Measurements from ENCODE around the gene HSPA9.

The HSPA9 gene

DNA sequence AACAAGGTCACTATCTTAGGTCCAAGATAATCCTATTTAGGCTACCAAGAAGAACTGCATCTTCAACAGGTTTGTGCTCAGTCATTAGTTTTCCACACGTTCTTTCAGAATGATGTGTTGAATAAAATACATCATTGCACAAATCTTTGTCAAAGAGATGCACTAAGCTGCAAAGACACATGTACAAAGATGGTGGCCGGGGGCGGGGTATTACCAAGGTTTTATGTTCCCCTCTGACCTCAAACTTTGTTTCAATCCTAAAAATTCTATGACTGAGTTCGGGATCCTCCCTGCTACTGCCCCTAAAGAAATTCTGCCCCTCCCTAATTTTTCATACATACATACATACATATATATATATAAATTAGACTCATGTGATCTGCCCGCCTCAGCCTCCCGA lies 14.2 kb downstream of the HSPA9 start:
- no peak for DNase-seq (ENCODE audit: low spot score)

DNA sequence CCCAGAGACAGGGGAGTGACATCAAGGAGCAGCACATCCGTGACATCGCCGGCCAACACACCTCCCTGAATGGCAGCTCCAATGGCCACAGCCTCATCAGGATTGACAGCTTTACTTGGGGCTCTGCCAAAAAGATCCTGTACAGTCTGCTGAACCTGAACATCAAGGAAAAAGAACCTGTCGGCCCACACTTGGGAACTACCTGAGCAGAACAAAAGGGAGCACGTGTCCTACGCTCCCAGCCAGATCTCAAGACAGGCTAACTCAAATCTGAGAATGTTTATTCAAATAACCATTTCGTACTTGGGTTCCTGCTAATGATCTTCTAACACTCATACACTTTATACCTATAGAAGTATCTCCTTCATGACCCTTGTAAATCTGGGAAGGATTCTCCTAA lies 15.3 kb downstream of the HSPA9 start:
- DNase-seq (ENCODE audit: low spot score): no peak

DNA sequence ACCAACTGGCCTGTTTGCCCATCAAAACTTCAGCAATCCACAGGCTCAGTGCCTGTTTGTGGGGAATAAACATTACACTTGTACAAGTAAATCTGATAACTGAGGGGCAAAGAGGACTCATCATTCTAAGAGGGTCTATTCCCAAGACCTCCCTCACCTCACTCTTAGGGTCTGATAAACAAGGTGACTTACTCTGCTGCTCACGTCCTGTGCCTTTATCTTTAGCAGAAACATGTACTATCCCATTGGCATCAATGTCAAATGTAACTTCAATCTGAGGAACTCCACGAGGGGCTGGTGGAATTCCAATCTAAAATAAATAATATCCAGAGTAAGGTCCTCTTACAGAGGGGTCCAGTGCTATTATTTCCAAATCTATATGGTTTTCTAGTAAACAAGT lies 17.5 kb downstream of the HSPA9 start:
- no peak for DNase-seq (ENCODE audit: low spot score)

DNA sequence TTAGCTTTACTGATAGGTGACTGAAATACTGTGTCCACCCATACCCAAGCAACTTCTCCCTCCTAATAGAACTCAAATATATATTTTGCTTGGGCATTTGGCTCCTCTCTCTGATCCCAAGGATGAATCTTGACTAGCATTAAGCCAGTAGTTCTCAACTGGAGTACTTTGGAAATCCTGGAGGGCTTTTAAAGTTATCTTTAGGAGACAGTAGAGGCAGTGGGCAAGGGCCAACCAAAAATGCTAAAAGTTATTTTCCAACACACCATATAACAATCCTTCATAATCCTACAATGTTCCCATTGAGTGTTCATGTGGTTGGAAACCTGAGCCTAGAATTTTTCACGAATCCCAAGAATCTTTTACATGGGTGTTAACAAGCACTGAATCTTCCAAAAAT lies 21.1 kb downstream of the HSPA9 start:
- no peak for DNase-seq (ENCODE audit: low spot score)

DNA sequence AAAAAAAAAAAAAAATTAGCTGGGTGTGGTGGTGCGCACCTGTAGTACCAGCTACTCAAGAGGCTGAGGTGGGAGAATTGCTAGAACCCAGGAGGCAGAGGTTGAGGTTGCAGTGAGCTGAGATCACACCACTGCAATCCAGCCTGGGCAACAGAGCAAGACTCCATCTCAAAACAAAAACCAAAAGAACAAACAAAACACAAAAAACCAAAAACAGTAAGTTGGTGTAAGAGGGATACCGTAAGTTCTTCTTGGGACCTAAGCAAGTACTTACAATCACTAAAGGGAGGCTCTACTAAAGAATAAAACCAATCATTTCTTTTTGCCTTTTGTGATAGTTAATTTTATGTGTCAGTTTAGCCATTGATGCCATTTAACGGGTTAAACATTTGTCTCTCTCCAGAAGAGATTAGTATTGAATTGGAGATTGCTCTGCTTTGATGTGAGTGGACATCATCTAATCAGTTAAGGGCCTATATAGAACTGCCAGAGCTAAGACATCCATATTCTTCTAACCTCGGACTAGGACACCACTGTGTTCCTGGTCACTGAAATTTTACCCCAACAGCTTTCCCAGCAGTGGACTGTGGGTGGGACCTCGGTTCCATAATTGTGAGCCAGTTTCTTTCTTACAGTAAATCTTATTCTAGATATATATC lies 21.6 kb downstream of the HSPA9 start:
- no peak for DNase-seq (ENCODE audit: low spot score)

DNA sequence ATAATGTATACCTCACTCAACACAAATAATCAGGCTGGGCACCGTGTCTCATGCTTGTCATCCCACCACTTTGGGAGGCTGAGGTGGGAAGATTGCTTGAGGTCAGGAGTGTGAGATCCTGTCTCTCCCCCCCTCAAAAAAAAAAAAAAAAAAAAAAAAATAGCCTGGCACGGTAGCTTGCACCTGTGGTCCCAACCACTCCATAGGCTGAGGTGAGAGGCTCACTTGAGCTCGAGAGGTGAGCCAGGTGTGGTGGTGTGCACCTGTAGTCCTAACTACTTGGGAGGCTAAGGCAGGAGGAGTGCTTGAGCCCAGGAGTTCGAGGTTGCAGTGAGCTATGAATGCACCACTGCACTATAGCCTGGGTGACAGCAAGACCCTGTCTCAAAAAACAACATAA lies 22.5 kb downstream of the HSPA9 start:
- no peak for DNase-seq (ENCODE audit: low spot score)

DNA sequence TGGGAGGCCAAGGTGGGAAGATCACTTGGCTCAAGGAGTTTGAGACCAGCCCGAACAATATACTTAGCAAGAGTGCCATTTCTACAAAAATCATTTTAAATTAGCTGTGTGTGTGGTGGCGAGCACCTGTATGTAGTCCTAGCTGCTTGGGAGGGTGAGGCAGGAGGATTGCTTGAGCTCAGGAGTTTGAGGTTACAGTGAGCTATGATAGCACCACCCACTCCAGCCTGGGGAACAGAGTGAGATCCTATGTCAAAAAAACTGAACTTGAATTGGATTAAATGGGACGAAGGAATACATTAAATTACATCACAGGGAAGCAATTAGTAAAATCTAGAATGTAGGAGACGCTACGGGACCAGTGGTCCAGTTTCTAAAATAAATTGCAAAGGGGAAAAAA lies 25.8 kb downstream of the HSPA9 start:
- no peak for DNase-seq (ENCODE audit: low spot score)

DNA sequence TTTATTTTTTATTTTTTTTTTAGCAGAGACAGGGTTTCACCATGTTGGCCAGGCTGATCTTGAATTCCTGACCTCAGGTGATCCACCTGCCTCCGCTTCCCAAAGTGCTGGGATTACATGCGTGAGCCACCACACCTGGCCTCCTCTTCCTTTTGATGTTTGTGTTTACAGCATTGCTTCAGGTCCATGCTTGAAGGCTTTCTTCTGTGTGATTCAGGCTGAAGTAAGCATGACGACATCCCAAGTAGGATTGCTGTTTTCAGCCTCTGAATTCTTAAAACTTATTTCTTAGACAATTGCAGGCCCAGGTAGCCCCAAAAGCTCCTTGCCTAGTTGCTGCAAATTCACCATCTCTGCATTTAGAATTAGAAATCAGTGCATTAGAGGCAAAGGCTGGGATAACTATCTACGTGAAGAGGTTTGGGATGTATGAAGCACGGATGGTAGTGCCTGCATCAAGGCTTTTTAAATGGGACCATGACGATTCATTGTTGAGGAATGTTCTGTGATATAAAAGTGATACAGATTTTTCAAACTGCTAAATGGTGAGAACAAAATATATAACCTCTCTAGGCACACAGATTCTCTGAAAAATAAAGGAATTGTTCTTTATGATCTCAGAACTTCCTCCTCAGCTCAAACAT lies 29.2 kb downstream of the HSPA9 start:
- no peak for DNase-seq (ENCODE audit: low spot score)

DNA sequence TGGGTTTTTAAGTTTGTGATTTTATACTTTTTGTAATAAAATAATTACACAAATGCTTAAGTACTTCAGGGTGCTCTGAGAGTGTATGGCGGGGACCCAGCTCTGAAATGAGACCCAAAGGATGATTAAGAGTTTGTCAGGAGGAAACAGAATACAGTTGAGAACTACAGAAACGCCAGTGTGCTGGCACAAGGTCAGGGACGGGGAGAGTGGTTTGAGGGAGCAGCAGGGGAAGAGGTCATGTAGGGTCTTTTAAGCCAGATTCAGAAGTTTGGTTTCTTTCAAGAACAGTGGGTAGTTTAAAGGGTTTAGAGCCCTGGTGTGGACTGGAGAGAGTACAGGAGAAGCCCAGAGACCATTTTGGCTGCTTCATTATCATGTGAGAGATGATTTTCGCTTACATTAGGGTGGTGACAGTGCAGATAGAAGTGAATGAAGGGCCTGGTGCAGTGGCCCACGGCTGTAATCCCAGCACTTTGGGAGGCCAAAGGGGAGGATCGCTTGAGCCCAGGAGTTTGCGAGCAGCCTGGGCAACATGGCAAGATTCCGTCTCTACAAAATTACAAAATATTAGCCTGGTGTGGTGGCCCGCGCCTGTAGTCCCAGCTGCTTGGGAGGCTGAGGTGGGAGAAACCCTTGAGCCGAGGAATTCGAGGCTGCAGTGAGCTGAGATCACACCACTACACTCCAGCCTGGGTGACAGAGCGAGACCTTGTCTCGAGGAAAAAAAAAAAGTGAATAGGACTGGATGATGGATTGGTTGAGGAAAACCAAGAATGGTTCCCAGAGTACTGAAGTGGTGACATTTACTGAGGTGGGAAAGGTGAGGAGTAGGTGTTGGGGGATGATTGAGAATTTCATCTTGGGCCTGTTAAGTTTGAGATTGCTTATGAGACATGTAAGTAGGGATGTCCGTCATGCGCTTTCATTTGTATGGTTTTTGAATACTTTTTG lies 30.7 kb downstream of the HSPA9 start:
- DNase-seq (ENCODE audit: low spot score): no peak

DNA sequence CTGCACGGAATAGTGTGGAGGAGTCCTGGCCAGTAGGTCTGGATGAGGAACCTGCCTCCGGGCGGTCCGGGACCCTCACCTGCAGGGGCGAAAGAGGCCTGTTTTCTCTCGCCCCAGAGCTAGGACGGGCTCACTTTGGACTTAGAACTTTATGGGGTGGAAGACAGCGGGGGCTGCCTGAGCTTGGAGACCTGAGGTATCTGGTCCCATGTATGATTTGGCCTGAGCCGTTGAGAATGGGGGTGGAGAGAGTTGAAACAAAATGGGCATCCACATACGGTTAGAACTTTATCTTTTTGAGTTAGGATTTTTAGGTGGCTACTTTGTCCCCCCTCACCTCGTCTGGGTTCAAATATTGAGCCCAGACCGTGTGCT lies 31.5 kb downstream of the HSPA9 start:
- DNase-seq (ENCODE audit: low spot score): peak; percentile 70

DNA sequence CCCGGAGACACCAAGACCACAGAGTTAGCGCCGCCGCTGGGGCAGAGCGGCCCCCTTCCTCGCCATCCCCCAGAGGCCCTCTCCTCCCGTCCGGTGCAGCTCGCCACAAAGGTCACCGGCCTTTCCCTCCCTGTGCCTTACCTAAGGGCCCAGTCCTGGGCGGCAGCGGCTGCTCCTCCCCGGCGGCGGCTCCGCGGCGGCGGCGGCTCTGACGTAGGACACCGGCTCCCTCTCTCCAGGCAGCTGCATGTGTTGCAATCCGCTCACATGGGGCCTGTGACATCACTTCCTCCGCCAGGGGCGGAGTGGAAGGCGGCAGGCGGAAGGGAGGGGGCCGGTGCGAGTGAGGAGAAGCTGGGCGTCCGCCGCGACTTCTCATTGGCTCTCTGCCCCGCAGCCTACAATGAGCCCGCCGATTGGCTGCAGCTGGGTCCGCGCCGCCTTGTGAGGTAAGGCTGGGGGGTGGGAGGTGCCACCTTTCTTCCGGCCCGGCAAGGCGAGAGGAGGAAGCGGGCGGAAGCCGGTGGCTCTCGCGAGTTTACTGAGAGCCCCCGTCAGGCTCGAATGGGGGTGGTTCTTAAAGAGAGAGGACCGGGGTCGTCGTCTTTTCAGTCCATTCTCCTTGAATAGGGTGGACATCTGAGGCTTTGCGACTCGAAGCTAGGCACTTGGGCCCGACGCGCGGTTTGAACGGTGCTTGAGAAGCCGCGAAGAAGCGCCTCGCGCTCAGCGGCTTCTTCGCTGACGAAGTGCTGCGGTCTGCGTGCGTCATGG lies 32.1 kb downstream of the HSPA9 start, which contains the start of gene ETF1:
Gene ETF1, minus strand, starts transcription at position 281 of the 774 bp plus-strand sequence. CDS start 318 bp downstream, outside the sequence.
- DNase-seq (ENCODE audit: low spot score): peak; percentile 98

DNA sequence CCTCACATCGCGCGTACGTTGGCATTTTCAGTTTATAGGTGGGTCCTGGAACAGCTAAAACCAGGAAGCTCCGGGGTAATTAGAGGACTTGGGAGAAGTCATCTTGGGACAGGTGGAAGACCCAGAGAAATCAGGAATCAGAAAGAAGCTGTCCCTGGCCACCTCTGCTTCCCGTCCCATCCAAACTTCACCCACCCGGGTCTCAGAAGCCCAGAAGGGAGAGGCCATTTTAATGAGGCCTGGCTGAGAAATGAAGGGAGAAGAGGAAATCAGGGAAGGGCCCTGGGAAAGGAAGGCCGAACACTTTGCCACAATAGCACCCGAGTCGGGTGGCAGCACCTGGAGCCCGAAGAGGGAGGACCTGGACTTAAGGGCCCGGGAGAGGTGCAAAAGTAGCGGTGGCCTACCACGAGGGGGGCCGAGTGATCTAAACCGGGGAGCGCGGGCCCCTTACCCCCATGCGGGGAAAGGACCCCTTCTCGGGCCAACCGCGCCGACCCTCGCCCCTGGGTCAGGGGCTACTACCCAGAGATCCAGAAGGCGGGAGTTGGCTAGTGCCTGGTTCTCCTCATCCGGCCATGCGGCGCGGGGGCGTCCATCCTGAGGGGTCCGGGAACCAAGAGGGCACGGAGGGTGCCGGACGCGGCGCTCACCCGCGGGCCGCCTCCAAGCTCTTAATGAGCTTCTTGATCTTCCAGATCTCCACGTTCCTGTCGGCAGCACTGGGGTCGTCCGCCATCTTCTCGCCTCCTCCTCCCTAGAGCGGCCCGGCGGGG lies 32.8 kb downstream of the HSPA9 start:
- DNase-seq (ENCODE audit: low spot score): peak; percentile 27

DNA sequence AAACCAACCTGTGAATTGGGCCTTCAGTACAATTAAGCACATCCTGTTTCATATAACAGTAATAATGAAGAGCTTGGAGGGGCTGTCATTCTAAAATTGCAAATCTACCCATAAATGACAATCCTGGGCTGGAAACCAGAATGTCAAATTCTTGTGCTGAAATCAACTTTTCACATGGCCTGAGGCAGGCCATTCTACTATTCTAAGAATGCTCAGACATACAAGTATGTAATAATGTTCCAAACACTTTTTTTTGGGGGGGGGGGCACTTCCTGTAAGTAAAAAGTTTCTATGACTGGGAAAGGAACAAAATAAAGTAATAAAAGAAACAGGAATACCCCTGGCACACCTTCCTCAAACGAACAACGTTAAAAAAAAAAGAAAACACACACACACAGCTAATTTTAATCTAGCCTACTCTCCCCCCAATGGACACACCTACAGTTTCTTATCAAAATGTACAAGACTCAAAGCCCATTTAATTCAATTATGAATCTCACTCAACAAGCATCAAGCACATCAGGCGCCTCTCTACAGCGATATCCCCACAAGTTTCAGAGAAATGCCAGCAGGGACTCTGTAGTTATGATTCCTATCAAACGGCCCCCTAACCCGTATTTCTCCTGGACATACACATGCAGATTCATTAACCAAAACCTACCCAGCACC lies 33.6 kb downstream of the HSPA9 start:
- no peak for DNase-seq (ENCODE audit: low spot score)

DNA sequence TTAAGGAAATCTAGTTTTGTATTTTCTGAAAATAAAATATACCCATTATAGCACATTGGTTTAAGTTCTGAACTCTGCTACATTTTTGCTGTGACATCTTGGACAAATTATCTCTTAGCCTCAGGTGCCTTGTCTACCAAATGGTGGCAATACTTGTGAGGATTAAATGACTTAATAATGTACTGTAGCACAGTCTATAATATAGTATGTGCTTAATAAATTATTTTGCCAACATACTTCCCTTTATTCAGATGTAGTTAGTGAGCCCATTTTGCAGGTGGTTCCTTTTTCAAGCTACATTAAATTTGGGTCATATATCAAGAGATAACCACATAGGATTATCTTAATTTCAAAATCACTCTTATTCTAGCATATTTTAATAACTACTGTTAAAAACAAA lies 35.4 kb downstream of the HSPA9 start:
- no peak for DNase-seq (ENCODE audit: low spot score)

DNA sequence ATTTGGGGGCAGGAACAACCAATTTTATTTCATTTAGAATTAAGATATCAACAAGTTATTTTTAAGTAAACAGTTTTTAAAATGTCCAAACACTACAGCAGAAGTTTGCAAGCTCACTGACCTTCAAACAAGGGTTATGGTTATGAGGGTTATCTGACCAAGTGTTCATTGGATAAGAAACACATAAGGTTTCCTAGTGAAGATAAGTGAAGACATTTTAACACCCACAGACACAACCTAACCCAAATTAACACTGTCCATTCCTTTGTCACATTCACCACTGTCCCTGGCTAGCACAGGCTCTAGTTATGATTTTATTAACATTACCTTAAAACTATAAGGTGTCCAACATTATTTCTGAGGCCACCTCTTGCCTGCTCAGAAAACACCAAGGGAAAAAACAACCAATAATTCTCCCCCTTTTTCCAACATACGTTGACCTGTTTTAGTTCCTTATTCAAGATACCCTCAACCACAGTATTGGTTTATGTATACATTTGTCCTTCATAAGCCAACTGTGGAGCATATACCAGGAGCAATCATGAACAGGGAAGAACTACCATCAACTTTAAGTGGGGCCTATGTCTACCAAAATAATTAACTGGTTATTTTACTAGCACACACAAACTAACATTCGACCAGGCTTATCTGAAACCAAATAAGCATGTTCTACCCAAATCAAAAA lies 36.1 kb downstream of the HSPA9 start:
- no peak for DNase-seq (ENCODE audit: low spot score)

DNA sequence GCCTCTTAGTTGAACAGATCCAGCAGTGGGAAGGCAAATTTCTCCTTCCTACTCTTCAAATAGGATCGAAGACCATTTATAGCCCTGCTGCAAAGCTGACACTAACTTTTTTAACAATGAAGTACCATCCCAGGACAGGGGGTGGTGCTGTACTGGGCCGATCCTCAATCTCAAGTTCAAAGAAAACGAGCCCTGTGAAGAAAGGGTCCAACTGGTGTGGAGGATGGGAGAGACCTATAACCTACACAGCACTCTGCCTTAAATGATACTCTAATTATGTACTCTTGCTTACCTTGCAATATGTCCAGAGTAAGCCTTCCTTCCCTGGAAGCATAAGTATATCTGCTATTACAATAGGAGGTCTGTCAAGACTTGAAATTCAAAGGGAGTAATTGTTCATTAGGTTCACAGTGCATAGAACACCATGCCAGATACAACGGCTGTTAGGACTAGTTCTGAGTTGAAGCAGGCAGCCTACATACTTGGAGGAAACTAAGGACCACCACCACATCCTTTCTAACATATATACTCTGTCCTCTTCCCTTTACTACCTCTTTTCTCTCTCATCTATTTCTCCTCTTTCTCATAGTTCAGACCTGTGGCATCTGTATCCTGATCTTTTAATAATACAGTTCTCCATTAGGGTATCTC lies 38.4 kb downstream of the HSPA9 start:
- peak; percentile 43 for DNase-seq (ENCODE audit: low spot score)

DNA sequence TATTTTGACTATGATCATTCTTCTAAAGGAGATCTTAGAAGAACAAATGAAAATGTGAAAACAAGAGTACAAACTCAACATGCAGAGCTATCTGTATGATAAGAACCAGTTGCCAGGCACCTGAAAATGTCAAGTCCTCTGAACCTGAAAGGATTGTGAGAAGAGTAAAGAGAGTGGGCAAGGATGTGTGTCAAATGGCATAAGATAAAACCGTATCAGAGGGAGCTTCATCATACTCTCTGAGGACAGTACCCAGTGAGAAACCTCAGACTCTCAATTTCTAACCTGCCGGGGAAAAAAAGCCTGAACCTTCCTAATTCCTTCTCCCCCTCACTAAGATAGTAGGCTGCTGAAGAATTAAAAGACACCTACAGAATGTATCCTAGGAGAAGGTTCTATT lies 39.0 kb downstream of the HSPA9 start:
- no peak for DNase-seq (ENCODE audit: low spot score)

DNA sequence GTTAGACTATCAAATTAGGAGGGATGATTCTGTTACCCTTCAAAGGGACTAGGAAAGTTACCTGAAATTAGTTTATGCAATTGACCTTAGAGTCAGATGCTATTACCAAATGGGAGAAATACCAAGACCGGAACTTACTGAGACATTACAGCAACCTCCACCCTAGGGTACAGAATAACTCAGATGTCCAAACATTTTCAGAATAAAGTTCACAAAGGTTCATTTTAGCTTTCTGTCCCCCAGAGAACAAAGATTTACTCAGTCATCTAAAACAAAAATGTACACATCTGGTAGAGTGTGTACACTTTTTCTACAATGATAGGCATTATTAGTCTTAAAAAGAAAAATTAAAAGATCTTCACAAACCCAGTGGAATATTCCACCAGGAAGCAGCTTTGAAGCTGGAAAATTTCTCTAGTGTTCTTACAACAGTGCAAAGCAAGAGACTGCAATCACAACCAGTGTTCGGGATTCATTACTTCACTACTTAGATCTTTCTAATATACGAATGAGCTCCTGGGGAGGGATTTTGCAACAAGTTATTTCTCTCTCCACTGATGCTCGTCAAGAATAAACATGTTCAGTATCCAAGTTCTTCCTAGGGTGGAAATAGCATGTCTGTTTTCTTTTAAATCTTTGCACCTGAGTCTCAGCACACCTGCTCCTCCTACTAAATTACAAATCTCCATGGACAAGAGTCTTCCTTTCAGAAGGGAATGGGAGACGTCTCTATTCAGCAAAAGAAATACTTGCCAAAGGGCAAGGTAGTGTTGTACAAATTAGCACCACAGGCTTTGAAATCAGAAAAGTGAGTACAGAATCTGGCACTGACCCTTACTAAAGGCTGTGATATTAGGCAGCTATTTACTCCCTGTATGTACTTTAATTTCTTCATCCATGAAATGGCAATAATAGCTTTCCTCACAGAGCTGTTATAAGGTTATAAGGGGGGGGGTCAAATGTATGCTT lies 40.9 kb downstream of the HSPA9 start:
- no peak for DNase-seq (ENCODE audit: low spot score)
